H1 (cell line): ENCODE results near the gene TNFRSF6B.

Experiments
- EGR1 ChIP-seq: IDR thresholded peaks from 2 replicates; pipeline ENCODE4 v1.6.1; 2011; ENCODE audit warnings: low read depth, low read length, borderline replicate concordance
- KDM1A ChIP-seq: fragments of 200-600, 300-600 bp; sonication (generic); IDR thresholded peaks from 2 replicates; pipeline ENCODE4 v1.7.1; 2016; ENCODE audit warnings: mild to moderate bottlenecking, low read length, borderline replicate concordance
- POLR2A ChIP-seq, 2 experiments: IDR thresholded peaks; 1 replicate in 1 of 2; 2 replicates in 1 of 2; pipeline ENCODE4 v1.6.1; 2011; ENCODE audit warnings: low read depth in 2 of 2, low read length in 2 of 2, mild to moderate bottlenecking in 2 of 2; ENCODE audit errors: control extremely low read depth in 1 of 2
- POLR2AphosphoS5 ChIP-seq: IDR thresholded peaks from 2 replicates; pipeline ENCODE4 v1.6.1; 2011; ENCODE audit warnings: low read depth, low read length
- YY1 ChIP-seq: IDR thresholded peaks from 2 replicates; pipeline ENCODE4 v1.6.1; 2011; ENCODE audit warnings: low read depth, mild to moderate bottlenecking, low read length

DNA sequence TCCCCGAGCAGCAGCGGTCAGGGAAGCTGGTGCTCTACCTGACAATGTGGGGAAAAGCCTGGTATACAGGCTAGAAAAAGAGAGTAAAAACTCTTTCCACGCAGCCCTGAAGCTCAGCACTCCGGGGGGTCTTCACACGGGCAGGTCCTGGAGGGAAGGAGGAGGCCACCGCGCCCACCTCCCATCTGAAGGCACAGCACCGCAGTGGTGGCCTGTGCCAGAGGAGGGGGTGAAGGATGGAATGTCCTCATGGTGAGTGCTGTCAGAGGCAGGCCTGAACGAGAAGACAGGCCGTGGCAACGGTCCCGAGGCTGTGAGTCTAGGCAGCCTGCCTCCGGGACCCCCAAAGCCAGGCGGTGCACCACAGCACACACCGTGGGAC is 49.0 kb downstream of the TNFRSF6B start:
- TF ChIP-seq POLR2A (IDR thresholded peaks at IDR 0.05; ENCODE audit: control extremely low read depth in 1 of 2, low read depth in 2 of 2, low read length in 2 of 2) (no peak), KDM1A (no peak), POLR2AphosphoS5 (no peak), EGR1 (no peak), YY1 (no peak)
